ENCODE data around the gene FAM227B. TPM values are rescaled to one million over a fixed set of nuclear protein-coding genes. Genes with fewer than 3 reads are reported as not detected.

The FAM227B gene
- total RNA-seq, 1 experiment from 2014 or later, result 3.3 TPM

GRCh38 chr15:49423901-49424550 lies 196.6 kb downstream of the FAM227B start:
- Histone ChIP-seq H2AFZ (no peak overlapping the region), H3K27me3 (ENCODE audit: insufficient read depth, low read depth) (no peaks in the 10 kb centered on the region), H3K27ac (no peak overlapping the region), H4K20me1 (ENCODE audit: insufficient read depth) (no peaks in the 10 kb centered on the region), H3K9me2 (ENCODE audit: insufficient read depth) (no peaks in the 10 kb centered on the region), H3F3A (ENCODE audit: insufficient read depth, low read depth) (no peaks in the 10 kb centered on the region), H3K4me2 (no peak overlapping the region), H3K4me1 (replicated peaks; ENCODE audit: insufficient read depth) (no peaks in the 10 kb centered on the region), H3K79me2 (ENCODE audit: low read depth) (no peaks in the 10 kb centered on the region), H3K36me3 (ENCODE audit: low read depth) (no peaks in the 10 kb centered on the region), H3K9me3 (ENCODE audit: insufficient read depth, low read depth) (0 out of 2 replicates have a peak, but pooled peaks cover 6% of the 10 kb centered on the region), H3K4me3 (no peak overlapping the region)
- no TSS peak for BruUV-seq (replicated peaks)
- intact Hi-C loops (cut with micrococcal nuclease; ENCODE audit: unreplicated experiment), result no loop called here
- POLR2A ChIA-PET (ENCODE audit: unreplicated experiment), result no interaction called here
- TF ChIP-seq EZH2 (IDR thresholded peaks at IDR 0.05; ENCODE audit: low read depth), result no peak
- no peak for DNase-seq
- CTCF ChIA-PET, result no interaction called here

GRCh38 chr15:49423021-49423420 lies 197.6 kb downstream of the FAM227B start, which contains the start of gene FGF7:
Gene FGF7, plus strand, starts transcription at chr15:49423242. Its CDS starts 1,056 bp downstream, at chr15:49424298.
- no TSS peak for BruUV-seq (replicated peaks)
- H3K4me2 ChIP-seq, result no peak within 1 kb of the TSS
- no peak within 1 kb of the TSS for H2AFZ ChIP-seq
- no peak within 1 kb of the TSS for H3K4me3 ChIP-seq
- ChIA-PET POLR2A (ENCODE audit: unreplicated experiment) (no interaction called here), CTCF (interaction anchor here (1.4 kb wide), 1 partner anchor 561 kb away, joined by 3 read pairs; no protein-coding TSS in a partner anchor)
- TF ChIP-seq CTCF (conservative IDR thresholded peaks at IDR 0.05), result no peak
- no peak for TF ChIP-seq EZH2 (IDR thresholded peaks at IDR 0.05; ENCODE audit: low read depth)
- DNase-seq, result no peak
- H4K20me1 ChIP-seq (ENCODE audit: insufficient read depth), result no peaks in the 10 kb centered on the region
- H3K4me1 ChIP-seq (replicated peaks; ENCODE audit: insufficient read depth), result no peaks in the 10 kb centered on the region
- no peaks in the 10 kb centered on the region for H3K79me2 ChIP-seq (ENCODE audit: low read depth)
- no peak within 1 kb of the TSS for H3K27ac ChIP-seq
- no peaks in the 10 kb centered on the region for H3K36me3 ChIP-seq (ENCODE audit: low read depth)
- no peaks in the 10 kb centered on the region for H3K9me2 ChIP-seq (ENCODE audit: insufficient read depth)
- intact Hi-C loops (cut with micrococcal nuclease; ENCODE audit: unreplicated experiment), result no loop called here
- H3F3A ChIP-seq (ENCODE audit: insufficient read depth, low read depth), result no peaks in the 10 kb centered on the region
- no peaks in the 10 kb centered on the region for H3K27me3 ChIP-seq (ENCODE audit: insufficient read depth, low read depth)
- 0 out of 2 replicates have a peak, but pooled peaks cover 6% of the 10 kb centered on the region for H3K9me3 ChIP-seq (ENCODE audit: insufficient read depth, low read depth)

- ChIA-PET CTCF (interaction anchor here (0.6 to 1.4 kb wide), 5 partner anchors 52 to 723 kb away, joined by 3 to 9 read pairs (median 3); no protein-coding TSS in a partner anchor), POLR2A (ENCODE audit: unreplicated experiment) (no interaction called here)
- TF ChIP-seq EZH2 (IDR thresholded peaks at IDR 0.05; ENCODE audit: low read depth) (no peak), CTCF (conservative IDR thresholded peaks at IDR 0.05) (peak; percentile 81)
- intact Hi-C loops (cut with micrococcal nuclease; ENCODE audit: unreplicated experiment), result loop anchor here (1.0 kb wide), 2 partner anchors 187 to 560 kb away; no protein-coding TSS in a partner anchor
- H3K9me2 ChIP-seq (ENCODE audit: insufficient read depth), result no peaks in the 10 kb centered on the region
- H3K4me1 ChIP-seq (replicated peaks; ENCODE audit: insufficient read depth), result no peaks in the 10 kb centered on the region
- DNase-seq, result peak in 1 of 2 experiments; percentile 22
- H3K36me3 ChIP-seq (ENCODE audit: low read depth), result no peaks in the 10 kb centered on the region
- no peaks in the 10 kb centered on the region for H3F3A ChIP-seq (ENCODE audit: insufficient read depth, low read depth)
- H2AFZ ChIP-seq, result no peak overlapping the region
- no peak overlapping the region for H3K4me3 ChIP-seq
- H3K79me2 ChIP-seq (ENCODE audit: low read depth), result no peaks in the 10 kb centered on the region
- no TSS peak for BruUV-seq (replicated peaks)
- H3K27me3 ChIP-seq (ENCODE audit: insufficient read depth, low read depth), result no peaks in the 10 kb centered on the region
- no peaks in the 10 kb centered on the region for H4K20me1 ChIP-seq (ENCODE audit: insufficient read depth)
- H3K4me2 ChIP-seq, result no peak overlapping the region
- no peak overlapping the region for H3K27ac ChIP-seq
- H3K9me3 ChIP-seq (ENCODE audit: insufficient read depth, low read depth), result 0 out of 2 replicates have a peak, but pooled peaks cover 6% of the 10 kb centered on the region
Measured at GRCh38 chr15:49421991-49422390, 198.6 kb downstream of the FAM227B start.

Data from PC-9 (cell line).